ENCODE results near the gene CDK2.
"Not testable (repeated sequence)": the region's sequence is repeated elsewhere in the genome, so short reads cannot be mapped to it uniquely, and the experiment has no call there.

CDK2 gene

DNA sequence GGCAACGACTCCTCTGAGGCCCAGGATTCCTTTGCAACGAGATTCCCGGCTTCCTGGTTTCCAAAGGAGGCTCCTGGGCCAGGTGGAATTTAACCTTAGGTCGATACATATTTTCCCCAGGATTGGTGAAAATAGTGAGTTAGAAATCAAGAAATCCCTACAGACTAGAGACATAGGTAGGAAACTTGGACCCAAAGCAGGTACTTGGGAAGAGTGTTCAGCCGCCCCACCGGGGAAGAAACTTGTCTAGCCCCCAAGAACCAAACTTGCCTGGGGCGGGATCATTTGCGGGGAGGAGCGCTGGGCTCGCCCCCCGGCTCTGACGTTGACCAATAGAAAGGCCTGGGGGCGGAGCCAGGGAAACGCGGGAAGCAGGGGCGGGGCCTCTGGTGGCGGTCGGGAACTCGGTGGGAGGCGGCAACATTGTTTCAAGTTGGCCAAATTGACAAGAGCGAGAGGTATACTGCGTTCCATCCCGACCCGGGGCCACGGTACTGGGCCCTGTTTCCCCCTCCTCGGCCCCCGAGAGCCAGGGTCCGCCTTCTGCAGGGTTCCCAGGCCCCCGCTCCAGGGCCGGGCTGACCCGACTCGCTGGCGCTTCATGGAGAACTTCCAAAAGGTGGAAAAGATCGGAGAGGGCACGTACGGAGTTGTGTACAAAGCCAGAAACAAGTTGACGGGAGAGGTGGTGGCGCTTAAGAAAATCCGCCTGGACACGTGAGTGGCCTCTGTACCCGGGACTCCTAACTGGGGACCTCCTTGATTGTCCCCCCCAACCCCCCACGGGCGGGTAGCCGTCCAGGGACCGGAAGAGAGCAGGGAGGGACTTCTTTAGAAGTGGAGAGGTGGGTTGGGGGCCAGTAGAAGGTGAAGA, at the start of gene CDK2:
CDK2 (plus strand) TSS at position 423 of the 874 bp plus-strand sequence; CDS start at position 602, 179 bp downstream.
- DNase-seq (ENCODE audit: low read depth in 2 of 2): peak; percentile 37 to 42

- DNase-seq (ENCODE audit: low read depth in 2 of 2): not testable (repeated sequence)
Observed at GRCh38 chr12:55919032-55919431, 47.6 kb upstream of the CDK2 start.

DNA sequence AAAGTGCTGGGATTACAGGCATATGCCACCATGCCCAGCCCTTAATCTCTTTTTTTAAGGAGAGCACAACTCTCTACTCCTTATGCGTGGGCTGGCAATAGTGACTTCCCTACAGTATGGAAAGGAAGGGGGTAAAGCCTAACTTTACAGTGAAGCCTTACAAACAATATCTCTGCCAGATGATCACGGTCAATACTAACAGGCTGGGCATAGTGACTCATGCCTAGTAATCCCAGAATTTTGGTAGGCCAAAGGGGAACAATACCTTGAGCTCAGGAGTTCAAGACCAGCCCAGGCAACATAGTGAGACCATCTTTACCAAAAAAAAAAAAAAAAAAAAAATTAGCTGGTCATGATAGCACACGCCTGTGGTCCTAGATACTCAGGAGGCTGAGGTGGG, 44.5 kb upstream of the CDK2 start:
- DNase-seq (ENCODE audit: low read depth in 2 of 2): no peak

DNA sequence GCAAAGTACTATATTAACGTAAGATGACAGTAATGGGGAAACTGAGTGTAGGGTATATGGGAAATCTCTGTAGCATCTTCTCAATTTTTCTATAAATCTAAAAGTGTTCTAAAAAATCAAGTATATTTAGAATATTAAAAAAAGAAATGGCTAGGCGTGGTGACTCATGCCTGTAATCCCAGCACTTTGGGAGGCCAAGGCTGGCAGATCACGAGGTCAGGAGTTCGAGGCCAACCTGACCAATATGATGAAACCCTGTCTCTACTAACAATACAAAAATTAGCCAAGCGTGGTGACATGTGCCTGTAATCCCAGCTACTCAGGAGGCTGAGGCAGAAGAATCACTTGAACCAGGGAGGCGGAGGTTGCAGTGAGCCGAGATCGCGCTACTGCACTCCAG, 43.0 kb upstream of the CDK2 start:
- not testable (repeated sequence) for DNase-seq (ENCODE audit: low read depth in 2 of 2)

DNA sequence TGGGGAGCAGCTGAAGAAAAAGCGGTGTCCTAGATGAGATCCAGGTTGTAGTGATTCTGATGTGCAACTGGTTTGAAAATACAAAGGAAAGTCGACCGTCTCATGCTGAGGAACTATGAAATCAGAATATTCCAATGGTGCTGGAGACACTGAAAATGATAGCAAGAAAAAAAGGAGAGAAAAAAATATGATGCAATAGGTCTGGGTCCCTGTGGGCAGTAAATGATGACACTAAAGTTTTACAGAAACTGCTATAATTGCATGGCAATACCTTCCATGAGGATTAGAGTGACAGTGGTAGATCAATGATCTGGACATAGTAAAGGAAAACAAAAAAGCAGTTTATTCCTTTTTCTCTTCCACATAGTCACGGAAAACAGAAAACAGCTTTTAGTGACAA, 41.3 kb upstream of the CDK2 start:
- no peak for DNase-seq (ENCODE audit: low read depth in 2 of 2)

DNA sequence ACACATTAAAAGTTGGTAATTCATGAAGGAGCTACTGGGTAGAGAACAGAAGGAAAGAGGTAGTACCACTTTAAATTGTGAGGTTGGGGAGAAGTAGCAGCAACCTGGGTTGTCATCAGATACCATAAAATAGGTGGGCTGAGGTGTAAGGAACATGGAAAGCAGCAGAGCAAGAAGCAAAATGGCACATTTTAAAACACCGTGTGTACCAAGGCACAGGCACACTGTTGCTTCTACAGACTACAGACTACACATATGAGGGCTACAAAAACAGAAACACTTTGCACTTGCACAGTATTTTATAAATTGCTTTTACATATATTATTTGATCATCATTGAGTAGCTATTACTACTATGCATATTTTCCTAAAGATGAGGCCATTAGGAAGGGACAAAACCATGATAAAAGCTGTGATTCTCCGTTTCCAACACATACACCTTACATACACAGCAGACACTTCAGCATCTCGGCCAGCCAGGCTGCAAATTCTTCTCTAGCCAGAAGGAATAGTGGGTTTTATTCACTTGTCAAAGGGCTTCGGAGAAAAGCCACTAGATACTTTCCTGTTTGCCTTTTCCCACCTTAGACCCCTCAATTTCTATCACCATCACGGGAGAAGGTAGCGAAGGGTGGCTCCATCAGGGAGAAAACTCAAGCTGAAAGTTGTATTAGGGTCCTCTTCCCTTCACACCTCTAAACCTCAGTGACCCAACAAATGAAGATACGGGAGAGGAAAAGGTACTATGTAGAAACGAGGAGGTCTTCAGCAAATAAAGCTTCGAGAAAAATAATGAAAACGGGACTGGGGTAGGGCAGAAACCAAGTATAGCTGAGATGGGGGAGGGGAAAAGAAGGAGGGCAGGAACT, 40.5 kb upstream of the CDK2 start:
- DNase-seq (ENCODE audit: low read depth in 2 of 2): no peak

GRCh38 chr12:55926738-55927587, 39.7 kb upstream of the CDK2 start:
- DNase-seq (ENCODE audit: low read depth in 2 of 2): peak; percentile 86 to 87

GRCh38 chr12:55927588-55928502, 38.8 kb upstream of the CDK2 start, which contains the start of gene PYM1:
PYM1 (minus strand) TSS chr12:55927894; CDS start chr12:55927761, 133 bp downstream.
- DNase-seq (ENCODE audit: low read depth in 2 of 2): no peak

DNA sequence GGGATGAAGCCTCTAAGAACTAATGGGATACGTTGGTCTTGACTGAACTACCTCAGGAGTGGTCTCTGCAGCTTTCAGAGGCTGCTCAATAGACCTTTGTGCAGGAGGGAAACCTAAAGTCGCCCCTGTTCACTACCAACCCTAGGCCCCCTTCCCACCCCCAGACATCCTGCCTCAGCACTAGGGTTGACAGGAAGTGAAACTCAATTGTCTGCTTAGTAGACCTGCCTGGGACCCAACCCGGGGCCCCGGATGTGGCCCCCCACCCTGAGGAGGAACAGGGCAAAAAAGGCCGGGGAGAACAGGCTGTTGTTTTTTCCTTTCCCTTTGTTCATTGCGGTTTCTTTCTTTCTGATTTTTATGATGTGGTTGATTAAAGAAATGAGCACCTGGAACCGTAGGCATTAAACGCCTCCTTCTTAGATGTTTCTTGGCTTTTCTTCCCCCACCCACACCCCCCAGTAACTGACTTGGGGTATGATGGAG, 37.3 kb upstream of the CDK2 start:
- DNase-seq (ENCODE audit: low read depth in 2 of 2): no peak

GRCh38 chr12:55930771-55931316, 35.8 kb upstream of the CDK2 start, which contains the start of gene DGKA:
DGKA (plus strand) TSS chr12:55931162; CDS start chr12:55936504, 5,342 bp downstream.
- peak; percentile 65 for DNase-seq (ENCODE audit: low read depth in 2 of 2)

- no peak for DNase-seq (ENCODE audit: low read depth in 2 of 2)
Observed at GRCh38 chr12:55931317-55931779, 35.3 kb upstream of the CDK2 start.

DNA sequence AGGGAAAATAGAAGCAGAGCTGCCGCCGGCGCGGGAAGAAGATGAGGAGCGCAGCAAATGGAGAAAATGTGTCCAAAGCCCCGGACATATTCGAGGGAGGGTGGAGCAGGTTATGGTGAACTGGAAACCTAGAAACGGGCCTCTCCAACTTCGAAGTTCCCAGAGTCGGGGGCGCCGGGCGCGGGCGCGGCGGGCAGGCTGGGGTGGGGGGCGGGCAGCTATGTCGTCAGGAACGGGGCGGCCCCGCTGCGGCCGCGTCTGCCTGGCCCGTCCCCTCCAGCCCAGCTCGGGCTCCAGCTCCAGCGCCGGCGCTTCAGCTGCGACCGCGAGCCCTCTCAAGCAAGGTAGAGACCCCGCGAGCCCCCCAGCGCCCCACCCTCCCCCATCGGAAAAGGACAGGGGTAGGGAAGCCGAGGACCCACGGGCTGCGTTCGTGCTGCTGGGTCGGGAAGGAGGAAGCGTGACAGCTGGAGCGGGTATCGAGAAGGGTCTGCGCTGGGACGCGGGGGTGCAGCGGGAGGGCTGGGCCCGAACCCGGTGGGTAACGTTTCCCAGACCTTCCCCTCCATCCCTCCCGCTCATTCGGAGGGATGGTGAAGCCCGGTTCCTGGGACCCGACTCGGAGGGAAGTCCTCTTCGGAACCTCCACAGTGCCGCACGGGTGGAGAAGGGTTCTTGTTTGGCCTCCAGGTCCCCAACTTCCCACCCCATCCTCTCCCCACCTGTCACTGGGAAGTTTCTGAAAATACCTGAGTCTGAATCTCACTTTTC, 34.7 kb upstream of the CDK2 start:
- no peak for DNase-seq (ENCODE audit: low read depth in 2 of 2)

DNA sequence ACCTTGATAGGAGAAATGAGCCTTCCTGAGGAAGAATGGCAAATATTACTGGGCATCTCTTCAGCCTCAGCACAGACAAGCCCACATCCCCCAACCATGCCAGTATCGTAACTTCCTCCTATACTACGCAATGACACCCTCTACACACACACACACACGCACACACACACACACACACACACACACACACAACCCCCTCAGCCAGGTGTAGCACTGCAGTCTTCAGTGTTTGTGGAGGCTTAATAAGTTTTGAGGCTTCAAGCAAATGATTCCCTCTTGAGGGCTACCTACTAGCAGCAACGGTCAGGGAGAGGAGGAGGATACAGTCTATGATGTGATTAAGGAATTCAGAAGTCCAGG, 34.1 kb upstream of the CDK2 start:
- no peak for DNase-seq (ENCODE audit: low read depth in 2 of 2)

- DNase-seq (ENCODE audit: low read depth in 2 of 2): no peak
Observed at GRCh38 chr12:55933169-55933798, 33.3 kb upstream of the CDK2 start.

- no peak for DNase-seq (ENCODE audit: low read depth in 2 of 2)
Observed at GRCh38 chr12:55933799-55934742, 32.6 kb upstream of the CDK2 start.

- DNase-seq (ENCODE audit: low read depth in 2 of 2): no peak
Observed at GRCh38 chr12:55934773-55935172, 31.9 kb upstream of the CDK2 start.

DNA sequence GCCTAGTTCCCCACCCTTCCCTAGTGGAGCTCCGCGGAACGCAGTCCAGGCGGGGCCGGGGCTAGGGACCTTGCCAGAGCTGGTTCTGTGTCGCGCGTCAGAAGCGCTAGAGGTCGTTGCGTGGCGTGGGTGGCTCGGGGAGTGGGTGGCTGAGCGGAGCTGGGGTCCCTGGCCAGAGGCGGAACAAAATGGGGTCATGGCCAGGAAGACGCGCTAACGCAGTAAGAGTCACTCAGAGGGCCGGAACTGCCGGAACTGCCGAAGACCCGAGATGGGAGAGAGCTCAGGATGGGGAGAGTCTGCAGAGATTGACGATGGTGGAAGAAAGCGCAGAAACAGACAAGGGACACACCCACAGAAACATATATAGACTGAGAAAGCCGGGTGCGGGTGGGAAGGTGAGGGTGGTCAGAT, 30.9 kb upstream of the CDK2 start:
- no peak for DNase-seq (ENCODE audit: low read depth in 2 of 2)

Measured in fibroblast of skin of left quadriceps (primary cell).